NAMALWA (cell line): ENCODE results near the gene ARAP3.

ENCODE experiments used
- DNase-seq: peaks from one replicate; pipeline ENCODE4 v3.0.0-alpha.2; 2015; ENCODE audit warnings: low spot score

ARAP3 gene

DNA sequence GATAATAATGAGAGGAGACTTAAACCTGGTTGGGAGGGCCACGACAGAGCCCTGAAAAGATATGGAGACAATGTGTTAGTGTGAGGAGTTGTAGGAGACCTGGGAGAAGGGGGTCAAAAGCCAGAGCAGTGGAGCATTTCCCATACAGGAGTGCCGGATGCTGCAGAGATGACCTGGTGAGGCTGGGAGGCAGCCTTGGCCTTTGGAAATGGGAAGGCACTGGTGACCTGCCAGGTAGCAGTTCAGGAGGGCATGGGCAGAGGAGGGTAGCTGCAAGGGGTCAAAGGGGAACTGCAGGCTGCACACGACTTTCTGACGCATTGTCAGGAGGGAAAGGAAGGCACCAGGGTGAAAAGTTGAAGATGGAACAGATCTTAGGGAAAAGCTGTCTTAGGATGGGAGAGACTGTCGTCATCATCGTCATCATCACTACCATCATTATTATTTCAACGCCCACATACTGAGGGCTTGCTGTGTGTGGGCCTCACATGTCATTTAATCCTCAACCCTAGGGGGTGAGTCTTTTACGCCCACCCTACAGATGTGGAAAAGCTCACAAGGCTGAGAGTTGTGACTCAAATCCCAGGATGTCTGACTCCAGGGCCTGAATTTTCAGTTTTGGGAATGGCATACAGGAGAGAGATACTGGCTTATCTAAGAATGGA lies 13.3 kb downstream of the ARAP3 start:
- no peak for DNase-seq

DNA sequence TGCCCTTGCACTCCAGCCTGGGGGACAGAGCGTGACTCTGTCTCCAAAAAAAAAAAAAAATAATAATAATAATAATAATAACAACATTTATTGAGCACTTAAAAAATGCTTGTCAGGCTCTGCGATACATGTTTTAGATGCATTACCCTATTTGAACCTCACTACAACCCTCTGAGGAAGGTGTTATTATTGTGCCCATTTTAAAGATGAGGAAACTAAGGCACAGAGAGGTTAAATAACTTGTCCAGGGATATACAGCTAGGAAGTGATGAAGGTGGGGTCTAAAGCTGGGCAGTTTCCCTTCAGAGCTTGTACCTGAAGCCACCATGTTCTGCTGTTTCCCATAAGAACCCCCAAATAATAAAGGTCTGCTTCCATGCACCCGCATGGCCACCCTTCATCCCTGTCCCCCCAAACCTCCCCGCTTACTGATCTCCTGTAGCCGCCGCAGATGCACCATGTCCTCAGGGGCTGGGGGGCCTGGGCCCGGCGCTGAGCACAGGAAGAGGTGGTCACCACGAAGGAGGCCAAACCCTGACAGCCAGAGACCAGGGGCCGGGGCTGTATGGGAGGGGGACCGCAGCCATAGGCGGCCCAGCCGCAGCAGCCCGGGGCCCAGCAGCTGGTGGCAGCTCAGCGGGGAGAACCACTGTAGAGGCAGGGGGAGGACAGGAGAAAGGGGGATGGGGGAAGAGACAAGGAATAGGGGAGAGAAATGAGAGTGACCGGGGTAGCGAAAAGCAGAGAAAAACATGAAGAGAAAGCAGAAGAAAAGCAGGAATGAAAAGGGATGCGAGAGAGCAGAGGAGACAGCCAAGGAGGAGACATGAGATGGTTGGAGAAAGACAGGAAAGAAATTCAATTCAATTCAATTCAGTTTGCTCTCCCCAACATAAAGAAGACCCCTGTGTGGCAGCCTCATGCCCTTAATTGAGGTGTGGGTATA lies 15.8 kb downstream of the ARAP3 start:
- no peak for DNase-seq

DNA sequence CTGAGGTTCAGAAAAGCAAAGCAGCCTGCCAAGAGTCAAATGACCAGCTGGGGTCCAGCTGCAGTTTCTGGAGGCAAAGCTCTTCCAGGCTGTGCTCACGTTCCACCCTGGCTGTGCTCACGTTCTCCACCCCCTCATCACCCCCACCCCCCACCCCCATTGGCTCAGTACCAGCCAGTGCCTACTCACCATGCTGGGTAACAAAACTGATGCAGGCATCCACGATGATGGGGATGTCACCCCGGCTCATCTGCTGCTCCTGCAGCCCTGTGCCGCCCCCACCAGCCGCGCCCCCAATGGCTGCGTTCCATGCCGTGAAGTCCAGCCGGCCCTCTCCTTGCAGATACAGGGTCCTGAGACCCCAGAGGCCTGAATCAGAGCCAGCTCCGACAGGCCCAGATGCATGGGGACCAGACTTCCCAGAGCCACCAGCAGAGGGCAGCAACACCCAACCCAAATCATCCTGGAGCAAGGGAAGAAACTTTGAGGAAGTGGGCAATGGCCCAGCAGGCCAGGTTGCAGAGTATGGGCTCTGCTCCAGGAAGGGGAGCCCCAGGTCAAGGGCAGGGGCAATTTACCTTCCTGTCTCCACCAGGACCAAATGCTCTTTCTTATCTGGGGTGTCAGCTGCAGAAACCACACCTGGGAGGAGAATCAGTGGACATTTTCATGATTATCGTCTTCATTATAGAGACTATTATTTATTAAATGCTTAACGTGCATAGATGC lies 17.1 kb downstream of the ARAP3 start:
- DNase-seq, result peak; percentile 88

GRCh38 chr5:141663506-141663905 lies 18.5 kb downstream of the ARAP3 start:
- no peak for DNase-seq

- no peak for DNase-seq
These were observed 20.0 kb downstream of the ARAP3 start for GRCh38 chr5:141662028-141662427.

DNA sequence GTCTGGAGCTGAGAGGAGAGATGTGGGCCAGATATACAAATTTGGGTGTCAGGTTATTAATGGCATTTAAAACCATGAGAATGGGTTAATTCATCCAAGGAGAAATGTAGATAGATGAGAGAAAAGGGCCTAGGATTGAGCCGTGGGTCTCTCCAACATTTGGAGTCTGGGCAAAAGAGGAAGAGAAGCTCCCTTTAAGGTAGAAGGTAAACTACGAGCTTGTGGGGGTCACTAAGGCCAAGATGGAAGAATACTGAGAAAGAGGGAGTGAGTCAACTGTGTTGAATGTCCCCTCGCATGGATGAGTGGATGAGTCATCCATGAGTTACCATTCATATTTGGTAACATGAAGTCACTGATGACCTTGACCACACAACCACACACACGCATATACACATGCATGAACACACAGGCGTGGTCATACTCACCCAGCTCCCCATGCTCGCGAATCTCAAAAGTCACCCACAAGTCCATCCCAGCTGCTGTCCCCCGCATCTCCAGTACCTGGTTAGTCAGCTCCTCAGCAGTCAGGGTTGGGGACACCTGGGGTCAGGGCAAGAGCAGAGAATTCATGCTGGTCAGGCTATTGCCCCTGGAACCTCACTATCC lies 24.0 kb downstream of the ARAP3 start:
- no peak for DNase-seq

- no peak for DNase-seq
These were observed 24.6 kb downstream of the ARAP3 start for GRCh38 chr5:141657404-141657803.

DNA sequence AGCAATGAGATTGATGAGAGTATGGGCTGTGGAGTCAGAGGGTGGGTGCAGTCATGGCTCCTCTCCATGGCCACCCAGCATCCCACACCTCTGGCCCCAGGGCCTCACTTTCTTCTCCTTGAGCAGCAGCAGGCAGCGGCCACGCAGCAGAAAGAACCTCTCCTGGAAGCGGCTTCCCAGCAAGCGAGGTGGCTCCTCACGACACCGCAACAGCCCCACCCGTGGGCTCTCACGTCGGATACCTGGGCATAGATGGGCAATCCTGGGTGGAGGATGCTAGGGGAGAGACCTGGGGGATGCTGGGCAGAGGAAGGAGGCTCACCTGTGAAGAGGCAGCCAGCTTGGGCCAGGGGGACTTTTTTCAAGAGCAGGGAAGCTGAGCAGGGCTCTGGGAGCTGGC lies 25.6 kb downstream of the ARAP3 start:
- DNase-seq, result no peak

- no peak for DNase-seq
These were observed 27.0 kb downstream of the ARAP3 start for GRCh38 chr5:141655020-141655419.

DNA sequence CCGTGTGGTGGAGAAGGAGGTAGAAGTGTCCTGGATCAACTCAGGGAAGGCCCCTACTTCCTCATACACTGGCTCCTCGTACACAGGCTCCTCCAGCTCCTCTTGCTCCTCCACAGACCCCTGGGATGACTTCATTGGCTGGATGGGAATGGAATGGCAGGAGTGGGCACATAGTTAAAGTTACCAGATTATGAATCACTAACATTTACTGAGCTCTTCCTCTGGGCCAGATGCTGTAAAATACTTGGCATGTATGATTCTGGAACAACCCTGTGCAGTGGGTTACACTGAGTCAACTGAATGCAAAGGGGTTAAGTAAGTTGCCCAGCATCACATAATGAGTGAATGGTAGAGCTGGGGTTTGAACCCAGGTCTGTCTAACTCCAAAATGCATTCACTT lies 27.7 kb downstream of the ARAP3 start:
- no peak for DNase-seq

GRCh38 chr5:141651728-141652105 lies 30.3 kb downstream of the ARAP3 start:
- DNase-seq, result no peak

DNA sequence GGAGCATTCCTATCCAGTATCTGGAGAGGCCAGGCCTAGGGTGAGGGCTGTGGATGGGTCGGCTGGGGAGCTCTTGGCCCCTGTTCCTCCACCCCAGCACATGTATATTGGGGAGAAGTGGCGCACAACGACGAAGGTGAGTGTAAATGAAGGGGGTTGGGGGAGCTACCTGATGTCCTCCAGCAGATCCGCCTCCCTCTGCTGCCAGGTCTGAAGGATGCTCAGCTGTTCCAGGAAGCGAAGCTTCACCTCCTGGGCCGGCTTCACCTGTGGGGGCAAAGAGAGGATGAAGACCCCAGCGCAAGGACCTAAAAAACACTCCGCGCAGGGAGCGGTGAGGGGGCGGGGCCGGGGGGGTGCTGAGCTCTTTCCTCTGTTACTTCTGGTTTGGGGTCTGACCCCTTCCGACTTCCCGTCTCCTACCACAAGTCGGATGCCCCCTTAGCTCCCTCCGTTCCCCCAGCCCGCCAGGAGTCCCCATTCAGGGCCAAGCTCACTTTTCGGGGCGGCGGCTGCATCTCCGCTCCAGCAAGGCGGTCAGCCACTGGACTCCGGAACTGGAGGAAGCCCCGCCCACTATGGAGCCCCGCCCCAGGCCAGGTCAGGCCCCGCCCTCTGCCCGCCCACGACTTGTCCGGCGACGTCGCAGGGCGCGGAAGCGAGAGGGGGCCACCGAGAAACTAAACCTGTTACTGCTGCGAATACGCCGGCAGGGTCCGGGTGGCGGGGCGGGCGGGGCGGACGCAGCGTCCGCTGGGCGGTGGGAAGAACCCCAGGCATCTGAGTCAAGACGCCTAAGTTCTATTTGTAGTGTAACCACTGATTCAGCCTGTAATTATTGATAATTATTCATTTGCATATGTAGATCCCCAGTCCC lies 30.9 kb downstream of the ARAP3 start, which contains the start of gene FCHSD1:
Gene FCHSD1 (minus strand): TSS at position 568 of the 877 bp plus-strand sequence. CDS start 50 bp downstream, at position 518.
- peak; percentile 82 for DNase-seq

DNA sequence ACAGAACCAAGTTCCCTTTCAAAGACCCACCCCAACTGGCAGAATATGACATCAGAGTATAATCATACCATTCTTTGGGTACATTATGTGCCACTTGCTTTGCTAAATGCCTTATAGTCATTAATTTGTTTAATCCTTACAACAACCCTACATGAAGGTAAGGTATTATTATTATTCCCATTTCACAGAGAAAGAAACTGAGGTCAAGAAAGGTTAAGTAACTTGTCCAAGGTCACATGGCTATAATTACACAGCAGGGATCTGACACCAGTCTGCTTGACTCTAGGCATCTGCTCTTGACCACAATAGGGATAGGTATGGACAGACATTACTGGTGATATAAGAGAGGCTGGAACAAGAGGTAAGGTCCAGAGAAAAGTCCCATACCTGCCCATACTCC lies 32.1 kb downstream of the ARAP3 start:
- no peak for DNase-seq

- no peak for DNase-seq
These were observed 32.9 kb downstream of the ARAP3 start for GRCh38 chr5:141649056-141649688.

GRCh38 chr5:141647851-141648250 lies 34.2 kb downstream of the ARAP3 start:
- DNase-seq, result no peak

DNA sequence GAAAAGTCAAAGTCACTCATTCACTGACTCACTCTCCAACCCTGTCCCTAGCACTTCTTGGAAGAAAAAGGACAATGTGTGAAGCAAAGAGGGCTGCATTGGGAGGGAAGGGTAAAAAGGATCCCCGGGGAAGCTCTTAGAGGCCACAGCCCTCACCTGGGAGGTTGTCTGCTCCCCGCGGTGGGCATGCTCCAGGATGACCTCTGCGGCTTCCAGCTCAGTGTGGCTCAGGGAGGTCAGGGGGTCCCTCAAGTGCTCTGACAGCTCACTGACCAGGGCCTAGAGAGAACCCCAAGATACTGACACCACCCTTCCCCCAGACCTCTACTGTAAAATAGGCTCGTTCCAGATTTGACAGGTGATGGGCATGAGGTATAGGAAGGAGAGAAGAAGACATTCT lies 34.8 kb downstream of the ARAP3 start:
- DNase-seq, result no peak

DNA sequence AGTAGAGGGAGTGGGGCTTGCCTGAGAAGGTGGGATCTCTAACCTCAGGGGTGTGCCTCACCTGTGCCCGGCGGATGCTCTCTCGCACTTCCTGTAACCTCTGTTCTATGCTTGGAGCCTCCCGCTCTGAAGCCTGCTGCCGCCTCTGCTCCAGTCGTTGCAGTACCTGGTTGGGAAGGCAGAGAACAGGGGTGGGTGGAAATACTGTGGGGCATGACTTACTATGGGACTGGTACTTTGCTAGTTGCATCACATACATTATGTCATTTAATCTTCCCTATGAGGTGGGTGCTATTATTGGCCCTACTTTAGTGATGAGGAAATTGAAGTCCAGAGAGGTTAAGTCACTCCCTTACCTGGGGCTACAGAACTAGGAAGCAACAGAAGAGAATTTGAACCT lies 36.0 kb downstream of the ARAP3 start:
- no peak for DNase-seq

DNA sequence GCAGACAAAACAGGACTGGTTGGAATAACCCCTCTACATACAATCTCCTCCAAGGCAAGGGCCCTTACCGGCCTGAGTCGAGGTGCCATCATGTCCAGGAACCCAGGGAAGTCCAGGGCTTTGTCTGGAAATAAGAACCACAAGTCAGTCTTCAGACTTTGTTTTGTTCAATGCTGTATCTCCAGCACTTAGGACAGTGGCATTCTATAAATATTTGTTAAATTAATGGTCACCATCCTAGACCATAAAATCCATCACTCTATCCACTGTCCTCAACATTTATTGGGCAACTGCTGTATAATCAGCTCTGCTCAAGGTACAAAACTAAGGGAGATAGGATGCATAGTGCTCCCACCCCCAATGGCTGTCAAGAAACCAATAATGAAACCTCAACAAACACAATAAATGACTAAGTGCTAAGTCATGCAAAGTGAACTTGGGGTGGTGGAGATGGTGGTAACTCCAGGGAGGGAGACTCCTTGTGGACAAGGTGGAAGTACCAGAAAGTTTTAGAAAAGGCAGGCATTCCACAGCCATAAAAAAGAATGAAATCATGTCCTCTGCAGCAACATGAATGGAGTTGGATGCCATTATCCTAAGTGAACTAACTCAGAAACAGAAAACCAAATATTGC lies 40.3 kb downstream of the ARAP3 start:
- DNase-seq, result peak; percentile 24

- DNase-seq, result no peak
These were observed 41.3 kb downstream of the ARAP3 start for GRCh38 chr5:141640698-141641097.

DNA sequence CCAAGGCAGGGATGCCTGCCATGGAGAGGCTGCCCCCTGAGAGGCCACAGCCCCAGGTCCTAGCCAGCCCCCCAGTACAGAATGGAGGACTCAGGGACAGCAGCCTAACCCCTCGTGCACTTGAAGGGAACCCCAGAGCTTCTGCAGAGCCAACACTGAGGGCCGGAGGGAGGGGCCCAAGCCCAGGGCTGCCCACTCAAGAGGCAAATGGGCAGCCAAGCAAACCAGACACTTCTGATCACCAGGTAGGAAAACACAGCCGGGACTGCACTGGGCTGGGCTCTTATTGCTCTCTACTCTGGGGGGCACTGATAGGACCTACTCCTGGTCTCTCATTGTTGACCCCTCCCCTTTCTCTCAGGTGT lies 42.0 kb downstream of the ARAP3 start:
- DNase-seq, result no peak
